ENCODE measurements around the gene LRRC10B.

The LRRC10B gene

DNA sequence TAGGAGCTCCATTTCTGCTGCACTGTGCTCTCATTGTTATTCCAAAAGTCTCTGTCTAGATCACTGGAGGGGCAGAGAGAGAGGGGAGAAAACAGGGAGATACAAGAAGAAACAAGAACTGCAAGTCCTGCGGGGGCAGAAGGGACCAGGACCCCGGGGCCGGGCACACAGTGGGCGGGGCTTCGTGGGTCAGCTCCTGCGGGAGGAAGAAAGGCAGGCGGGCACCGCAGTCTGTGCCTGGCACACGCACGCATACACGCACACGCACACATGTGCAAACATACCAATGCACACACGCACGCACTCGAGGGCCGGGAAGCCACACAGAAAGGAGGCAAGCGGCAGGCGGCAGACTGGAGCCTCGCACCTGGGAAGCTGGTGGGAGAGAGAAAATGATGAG is 38.7 kb downstream of the LRRC10B start:
- no peak overlapping the region for H3K4me3 ChIP-seq (ENCODE audit: low read depth, low read length, poor library complexity, severe bottlenecking)
- H3K4me2 ChIP-seq (ENCODE audit: low read length), result no peak overlapping the region
- no peaks in the 10 kb centered on the region for H3K27me3 ChIP-seq (ENCODE audit: insufficient read depth, low read length)
- H4K20me1 ChIP-seq (ENCODE audit: insufficient read depth, low read length), result no peaks in the 10 kb centered on the region
- no peaks in the 10 kb centered on the region for H3K9me3 ChIP-seq (ENCODE audit: low read length)
- H3K9me2 ChIP-seq (ENCODE audit: low read depth, low read length), result no peaks in the 10 kb centered on the region
- H3K79me2 ChIP-seq (ENCODE audit: insufficient read depth, low read length), result no peaks in the 10 kb centered on the region
- no peak overlapping the region for H3K9ac ChIP-seq (ENCODE audit: low read length)
- no peak for TF ChIP-seq EZH2 (IDR thresholded peaks at IDR 0.05; ENCODE audit: borderline replicate concordance, low read length)
- TF ChIP-seq, protein P1, sequence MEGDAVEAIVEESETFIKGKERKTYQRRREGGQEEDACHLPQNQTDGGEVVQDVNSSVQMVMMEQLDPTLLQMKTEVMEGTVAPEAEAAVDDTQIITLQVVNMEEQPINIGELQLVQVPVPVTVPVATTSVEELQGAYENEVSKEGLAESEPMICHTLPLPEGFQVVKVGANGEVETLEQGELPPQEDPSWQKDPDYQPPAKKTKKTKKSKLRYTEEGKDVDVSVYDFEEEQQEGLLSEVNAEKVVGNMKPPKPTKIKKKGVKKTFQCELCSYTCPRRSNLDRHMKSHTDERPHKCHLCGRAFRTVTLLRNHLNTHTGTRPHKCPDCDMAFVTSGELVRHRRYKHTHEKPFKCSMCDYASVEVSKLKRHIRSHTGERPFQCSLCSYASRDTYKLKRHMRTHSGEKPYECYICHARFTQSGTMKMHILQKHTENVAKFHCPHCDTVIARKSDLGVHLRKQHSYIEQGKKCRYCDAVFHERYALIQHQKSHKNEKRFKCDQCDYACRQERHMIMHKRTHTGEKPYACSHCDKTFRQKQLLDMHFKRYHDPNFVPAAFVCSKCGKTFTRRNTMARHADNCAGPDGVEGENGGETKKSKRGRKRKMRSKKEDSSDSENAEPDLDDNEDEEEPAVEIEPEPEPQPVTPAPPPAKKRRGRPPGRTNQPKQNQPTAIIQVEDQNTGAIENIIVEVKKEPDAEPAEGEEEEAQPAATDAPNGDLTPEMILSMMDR (IDR thresholded peaks at IDR 0.05; ENCODE audit: low read length), result no peak
- no peaks in the 10 kb centered on the region for H3F3A ChIP-seq (ENCODE audit: insufficient read depth, low read length)
- no peaks in the 10 kb centered on the region for H3K36me3 ChIP-seq (ENCODE audit: insufficient read depth, low read length)
- H2AFZ ChIP-seq (ENCODE audit: low read length), result no peak overlapping the region
- no peaks in the 10 kb centered on the region for H3K4me1 ChIP-seq (ENCODE audit: insufficient read depth, low read length, severe bottlenecking)
- H3K27ac ChIP-seq (ENCODE audit: low read depth, low read length, poor library complexity, severe bottlenecking), result no peak overlapping the region

DNA sequence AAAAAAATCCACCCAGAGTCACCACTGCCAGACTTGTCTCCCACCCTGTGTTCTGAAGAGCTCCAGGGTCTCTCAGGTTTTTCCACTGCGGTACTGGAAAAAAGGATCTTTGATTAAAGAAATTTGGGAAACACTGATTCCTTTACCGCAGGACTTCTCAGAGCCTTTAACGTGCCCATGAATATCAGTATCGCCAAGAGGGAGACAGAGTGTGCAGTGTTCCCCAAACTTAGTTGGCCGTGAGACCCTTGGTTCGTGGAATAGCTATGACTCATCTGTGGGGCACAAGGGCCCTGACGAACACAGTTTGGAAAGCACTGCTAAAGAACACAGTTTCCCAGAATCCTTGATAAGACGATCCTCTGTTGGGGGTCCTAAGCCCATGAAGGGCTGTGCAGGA is 40.6 kb downstream of the LRRC10B start:
- Histone ChIP-seq H3K27ac (ENCODE audit: low read depth, low read length, poor library complexity, severe bottlenecking) (no peak overlapping the region), H3K4me1 (ENCODE audit: insufficient read depth, low read length, severe bottlenecking) (no peaks in the 10 kb centered on the region), H4K20me1 (ENCODE audit: insufficient read depth, low read length) (no peaks in the 10 kb centered on the region)

GRCh38 chr11:61549662-61550568 is 41.4 kb downstream of the LRRC10B start:
- no peak overlapping the region for H3K27ac ChIP-seq (ENCODE audit: low read depth, low read length, poor library complexity, severe bottlenecking)
- H3K9ac ChIP-seq (ENCODE audit: low read length), result no peak overlapping the region

More for the DNA sequence above, 40.6 kb downstream of the LRRC10B start:
- H3K36me3 ChIP-seq (ENCODE audit: insufficient read depth, low read length), result no peaks in the 10 kb centered on the region
- no peak overlapping the region for H2AFZ ChIP-seq (ENCODE audit: low read length)
- H3K9me3 ChIP-seq (ENCODE audit: low read length), result no peaks in the 10 kb centered on the region
- no peaks in the 10 kb centered on the region for H3K79me2 ChIP-seq (ENCODE audit: insufficient read depth, low read length)
- no peak overlapping the region for H3K4me2 ChIP-seq (ENCODE audit: low read length)
- no peak overlapping the region for H3K4me3 ChIP-seq (ENCODE audit: low read depth, low read length, poor library complexity, severe bottlenecking)
- H3K9me2 ChIP-seq (ENCODE audit: low read depth, low read length), result no peaks in the 10 kb centered on the region
- no peaks in the 10 kb centered on the region for H3K27me3 ChIP-seq (ENCODE audit: insufficient read depth, low read length)
- H3F3A ChIP-seq (ENCODE audit: insufficient read depth, low read length), result no peaks in the 10 kb centered on the region
- TF ChIP-seq EZH2 (IDR thresholded peaks at IDR 0.05; ENCODE audit: borderline replicate concordance, low read length), result no peak
- TF ChIP-seq, protein P1 (IDR thresholded peaks at IDR 0.05; ENCODE audit: low read length), result no peak
- H3K9ac ChIP-seq (ENCODE audit: low read length), result no peak overlapping the region

More at GRCh38 chr11:61549662-61550568, 41.4 kb downstream of the LRRC10B start:
- no peaks in the 10 kb centered on the region for H3K36me3 ChIP-seq (ENCODE audit: insufficient read depth, low read length)
- TF ChIP-seq, protein P1 (IDR thresholded peaks at IDR 0.05; ENCODE audit: low read length), result no peak
- TF ChIP-seq EZH2 (IDR thresholded peaks at IDR 0.05; ENCODE audit: borderline replicate concordance, low read length), result no peak
- no peaks in the 10 kb centered on the region for H3K9me3 ChIP-seq (ENCODE audit: low read length)
- H3F3A ChIP-seq (ENCODE audit: insufficient read depth, low read length), result no peaks in the 10 kb centered on the region
- no peak overlapping the region for H3K4me2 ChIP-seq (ENCODE audit: low read length)
- H3K27me3 ChIP-seq (ENCODE audit: insufficient read depth, low read length), result 0 out of 2 replicates have a peak, but pooled peaks cover 3% of the 10 kb centered on the region
- H3K9me2 ChIP-seq (ENCODE audit: low read depth, low read length), result no peaks in the 10 kb centered on the region
- no peaks in the 10 kb centered on the region for H4K20me1 ChIP-seq (ENCODE audit: insufficient read depth, low read length)
- no peak overlapping the region for H3K4me3 ChIP-seq (ENCODE audit: low read depth, low read length, poor library complexity, severe bottlenecking)
- no peaks in the 10 kb centered on the region for H3K79me2 ChIP-seq (ENCODE audit: insufficient read depth, low read length)
- no peaks in the 10 kb centered on the region for H3K4me1 ChIP-seq (ENCODE audit: insufficient read depth, low read length, severe bottlenecking)
- H2AFZ ChIP-seq (ENCODE audit: low read length), result no peak overlapping the region
